Measurements from ENCODE around the gene SLC20A1. TPM values are rescaled to one million over a fixed set of nuclear protein-coding genes. Genes with fewer than 3 reads are reported as not detected.
A peak's percentile ranks its signal among the peaks of the same experiment; 100 is the strongest.
"Not testable (repeated sequence)": the region's sequence is repeated elsewhere in the genome, so short reads cannot be mapped to it uniquely, and the experiment has no call there.

SLC20A1 gene
- total RNA-seq, 1 donor from 2014 or later = 46.5 TPM

GRCh38 chr2:112706947-112707346, 61.2 kb downstream of the SLC20A1 start:
- DNase-seq (ENCODE audit: low spot score) = not testable (repeated sequence)

DNA sequence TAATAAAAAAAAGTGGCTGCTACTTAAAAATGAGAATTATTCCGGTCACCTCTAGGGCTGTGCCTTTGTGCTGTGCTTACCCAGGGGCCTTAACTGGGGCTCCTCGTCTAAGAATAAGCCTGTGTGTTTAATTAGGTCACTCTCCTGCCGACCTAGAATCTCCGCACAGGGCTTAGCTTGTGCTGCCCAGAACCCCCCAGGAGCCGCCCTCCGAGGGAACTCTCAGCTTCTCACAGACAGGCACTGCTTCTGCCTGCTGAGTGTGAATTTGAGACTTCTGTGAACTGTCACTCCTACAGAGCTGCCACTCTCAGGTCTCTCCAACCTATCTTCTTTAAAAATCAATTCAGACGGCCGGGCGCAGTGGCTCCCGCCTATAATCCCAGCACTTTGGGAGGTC, 63.2 kb downstream of the SLC20A1 start:
- DNase-seq (ENCODE audit: low spot score) = peak; percentile 45

DNA sequence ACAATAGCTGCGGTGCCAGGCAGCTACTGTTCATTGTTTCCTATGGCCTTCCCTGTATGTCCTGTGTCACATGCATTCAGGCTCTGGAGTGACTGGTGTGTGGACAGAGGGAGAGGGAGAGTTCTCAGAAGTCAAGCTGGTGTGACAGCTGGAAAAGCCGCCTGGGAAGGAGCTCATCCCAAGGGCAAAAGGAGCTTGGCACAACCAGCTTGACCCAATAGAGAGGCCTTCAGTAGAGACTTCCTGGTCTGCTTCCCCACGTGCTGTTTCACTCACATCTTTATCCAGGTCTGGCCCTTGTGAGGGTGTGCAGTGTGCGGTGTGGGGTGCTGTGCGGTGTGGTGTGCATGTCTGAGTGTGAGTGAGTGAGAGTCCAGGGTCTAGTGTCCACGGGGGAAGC, 64.0 kb downstream of the SLC20A1 start:
- peak; percentile 60 for DNase-seq (ENCODE audit: low spot score)

GRCh38 chr2:112710956-112711750, 65.4 kb downstream of the SLC20A1 start:
- DNase-seq (ENCODE audit: low spot score) = peak; percentile 64

DNA sequence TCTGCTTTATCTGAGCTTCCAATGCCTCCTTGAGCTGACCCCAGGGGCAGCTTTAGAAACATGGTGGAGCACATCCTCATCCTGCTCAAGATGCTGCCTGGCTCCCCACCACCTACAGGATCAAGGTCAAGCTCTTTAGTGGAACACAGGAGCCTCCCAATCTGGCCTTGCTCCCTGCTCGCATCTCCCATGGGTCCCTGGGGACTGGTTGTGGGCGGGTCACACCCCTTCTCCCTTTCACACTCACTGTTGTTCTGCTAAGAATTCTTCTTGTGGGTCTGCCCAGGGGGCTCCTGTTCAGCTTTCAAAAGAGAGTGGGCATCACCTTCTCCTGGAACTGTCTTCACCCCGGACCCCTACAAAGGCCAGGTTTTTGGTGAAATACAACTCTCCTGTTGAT, 66.7 kb downstream of the SLC20A1 start:
- peak; percentile 62 for DNase-seq (ENCODE audit: low spot score)

DNA sequence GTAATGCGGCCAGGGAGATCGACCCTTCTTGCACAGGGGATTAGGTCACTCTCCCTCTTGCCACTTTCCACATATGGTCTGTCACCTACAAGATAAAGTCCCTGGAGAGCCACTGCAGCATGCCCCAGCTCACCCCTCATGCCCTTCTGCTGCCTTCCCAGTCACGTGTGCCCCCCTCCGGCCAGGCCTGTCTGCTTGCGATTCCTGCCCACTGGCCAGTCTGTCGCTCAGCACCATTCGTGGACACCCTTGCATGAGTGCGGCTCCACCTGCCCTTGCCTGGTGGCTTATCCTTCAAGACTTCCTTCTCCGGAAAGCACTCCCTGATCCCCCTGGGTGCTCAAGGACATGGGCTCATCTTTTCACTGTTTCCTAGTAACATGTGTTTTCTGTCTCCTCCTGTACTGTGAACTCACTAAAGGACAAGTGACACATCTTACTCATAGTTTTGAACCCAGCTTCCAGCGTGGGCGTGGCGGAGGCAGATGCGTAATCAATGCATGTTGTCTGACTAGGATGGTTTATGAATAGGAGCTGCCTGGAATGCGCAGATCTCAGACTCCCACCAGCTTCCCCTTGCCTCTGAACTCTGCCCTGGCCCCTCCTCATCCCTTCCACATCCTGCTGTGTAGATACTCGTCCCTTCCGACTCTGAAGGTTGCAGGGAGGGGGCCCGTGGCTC, 67.3 kb downstream of the SLC20A1 start:
- DNase-seq (ENCODE audit: low spot score) = peak; percentile 77

Other genes starting within 250 kb of the SLC20A1 start
- 21.6 TPM for gene RGPD8, start 212.3 kb upstream of the SLC20A1 start, total RNA-seq
- gene TTL, start 163.8 kb upstream of the SLC20A1 start, total RNA-seq = 40.0 TPM
- gene POLR1B, start 103.5 kb upstream of the SLC20A1 start, total RNA-seq = 20.3 TPM
- 21.0 TPM for gene CHCHD5, start 61.3 kb upstream of the SLC20A1 start, total RNA-seq
- not detected for gene NT5DC4, start 75.1 kb downstream of the SLC20A1 start, total RNA-seq
- gene CKAP2L, start 118.7 kb downstream of the SLC20A1 start, total RNA-seq = not detected
- gene IL1A, start 138.6 kb downstream of the SLC20A1 start, total RNA-seq = not detected
- gene IL1B, start 190.8 kb downstream of the SLC20A1 start, total RNA-seq = 8.2 TPM